Kidney (tissue), 14 donors: ENCODE results near the gene TMCC1. TPM values are rescaled to one million over a fixed set of nuclear protein-coding genes. Genes with fewer than 3 reads are reported as not detected.

ENCODE experiments used
- DNase-seq, 5 donors: peaks; one replicate each; pipeline ENCODE4 v3.0.0-alpha.2; 2013 to 2020
- FAIRE-seq: peaks from 2 replicates; lab custom pipeline; 2012; peaks lifted over from hg19 to GRCh38; lab: Jason Lieb, UNC
- H3K27ac ChIP-seq, 2 donors: one replicate each; pipeline ENCODE4 v1.7.0; 2013; ENCODE audit warnings: low read depth in 2 of 2, low read length in 2 of 2, inconsistent platforms in 1 of 2
- H3K27me3 ChIP-seq: one replicate; pipeline ENCODE4 v1.7.1; 2013; ENCODE audit warnings: low read length, inconsistent platforms; ENCODE audit not compliant: control insufficient read depth, insufficient read depth
- H3K36me3 ChIP-seq, 3 donors: one replicate each; pipeline versions ENCODE4 v1.7.0 to v1.7.1; 2013; ENCODE audit warnings: low read length in 3 of 3, control low read depth in 1 of 3, inconsistent platforms in 1 of 3; ENCODE audit not compliant: insufficient read depth in 3 of 3, control insufficient read depth in 2 of 3
- H3K4me1 ChIP-seq, 3 donors: one replicate each; pipeline versions ENCODE4 v1.7.0 to v1.7.1; 2013; ENCODE audit warnings: low read length in 3 of 3, inconsistent platforms in 1 of 3, low read depth in 1 of 3; ENCODE audit not compliant: control insufficient read depth in 2 of 3, insufficient read depth in 2 of 3
- H3K4me3 ChIP-seq, 3 donors: one replicate each; pipeline versions ENCODE4 v1.7.0 to v1.8.1; 2013; ENCODE audit warnings: low read length in 3 of 3, control low read depth in 1 of 3, inconsistent platforms in 1 of 3
- H3K9ac ChIP-seq, 3 donors: one replicate each; pipeline versions ENCODE4 v1.7.0 to v1.7.1; 2013; ENCODE audit warnings: low read length in 3 of 3, control low read depth in 1 of 3, inconsistent platforms in 1 of 3
- H3K9me3 ChIP-seq, 3 donors: one replicate each; pipeline versions ENCODE4 v1.7.0 to v1.7.1; 2013; ENCODE audit warnings: low read length in 3 of 3, control low read depth in 1 of 3, inconsistent platforms in 1 of 3; ENCODE audit not compliant: control insufficient read depth in 2 of 3, insufficient read depth in 1 of 3
- CTCF ChIP-seq: IDR thresholded peaks from 3 replicates; pipeline ENCODE4 v1.5.1; 2012; ENCODE audit warnings: mild to moderate bottlenecking, moderate library complexity, borderline replicate concordance; ENCODE audit not compliant: insufficient read depth; ENCODE audit errors: extremely low read depth
- intact Hi-C: fragments of 100-400 bp; cut with DNase I; formaldehyde crosslinking; loops from one replicate; pipeline ENCODE4 v1.11.1; 2022
- polyA plus RNA-seq: library from polyadenylated mRNA; stranded (reverse); fragments of 350-450 nt; fragmentation: Illumina TruSeq; extraction: RNeasy Lipid Tissue Mini Kit (QIAGEN cat#74804); gene quantifications from one replicate; pipeline ENCODE4 v1.2.3, GENCODE V29; 2014; ENCODE audit warnings: low read depth, low replicate concordance; ENCODE audit not compliant: insufficient read depth
- total RNA-seq: library from RNA; stranded (reverse); fragmentation: NEBNext Ultra II Directional; extraction: Animal tissue kit (Norgen Biotek cat#: 25700); gene quantifications from one replicate; pipeline ENCODE4 v1.2.1, GENCODE V29; 2021
- donor health status: control.
- donor health status: control.
- donor health status: control.
- donor health status: control.
- donor health status: control.
- donor health status: DM: yes; HTN: yes; CAD: no.
- donor health status: Normal renal cell carcinoma (clear cell type).

The TMCC1 gene
- total and polyA plus RNA-seq, 2 donors from 2014 or later: 8.4 to 42.4 TPM

GRCh38 chr3:129601713-129602112, 291.8 kb downstream of the TMCC1 start:
- no peak for TF ChIP-seq CTCF
- intact Hi-C loops: no loop called here
- Histone ChIP-seq H3K4me3 (no peak overlapping the region), H3K27ac (peak overlapping the region in 1 of 2 donors; percentile 69), H3K36me3 (no peaks in the 10 kb centered on the region), H3K27me3 (no peaks in the 10 kb centered on the region), H3K9ac (no peak overlapping the region), H3K4me1 (peaks cover 0 to 55% (median 16%) of the 10 kb centered on the region in 3 donors), H3K9me3 (no peaks in the 10 kb centered on the region)
- DNase-seq: no peak
- no peak for FAIRE-seq

DNA sequence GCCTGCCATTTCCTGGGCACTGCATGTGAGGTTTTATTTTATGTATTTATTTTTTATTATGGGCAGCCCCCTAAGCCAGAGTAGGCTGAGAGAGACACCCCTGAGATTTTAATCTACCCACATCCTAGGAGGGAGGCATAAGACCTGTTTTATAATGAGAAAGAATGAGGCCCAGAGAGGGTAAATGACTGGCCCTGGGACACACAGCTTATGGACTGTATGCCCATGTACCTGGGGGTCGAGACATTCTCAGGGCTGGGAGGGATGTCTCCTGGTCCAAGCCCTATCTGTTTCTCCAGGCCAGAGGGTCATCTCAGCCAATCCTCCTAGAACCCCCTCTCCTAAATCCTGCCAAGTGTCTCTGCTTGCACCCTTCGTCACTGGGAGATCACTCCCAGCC, 293.2 kb downstream of the TMCC1 start:
- H3K9me3 ChIP-seq: no peaks in the 10 kb centered on the region
- H3K27ac ChIP-seq: peak overlapping the region in 1 of 2 donors; percentile 63
- TF ChIP-seq CTCF: no peak
- no peaks in the 10 kb centered on the region for H3K36me3 ChIP-seq
- DNase-seq (no peak), FAIRE-seq (no peak)
- no peaks in the 10 kb centered on the region for H3K27me3 ChIP-seq
- H3K9ac ChIP-seq: no peak overlapping the region
- intact Hi-C loops: no loop called here
- peaks cover 0 to 63% (median 20%) of the 10 kb centered on the region in 3 donors for H3K4me1 ChIP-seq
- no peak overlapping the region for H3K4me3 ChIP-seq

GRCh38 chr3:129599607-129600006, 293.9 kb downstream of the TMCC1 start:
- FAIRE-seq: no peak
- TF ChIP-seq CTCF: no peak
- Histone ChIP-seq H3K36me3 (no peaks in the 10 kb centered on the region), H3K9ac (peak overlapping the region in 1 of 3 donors; percentile 12), H3K27ac (peak overlapping the region; percentile 63 to 91), H3K4me3 (no peak overlapping the region), H3K9me3 (no peaks in the 10 kb centered on the region), H3K4me1 (peaks cover 0 to 65% (median 26%) of the 10 kb centered on the region in 3 donors), H3K27me3 (no peaks in the 10 kb centered on the region)
- intact Hi-C loops: no loop called here
- peak in 2 of 5 donors; percentile 52 to 62 for DNase-seq

DNA sequence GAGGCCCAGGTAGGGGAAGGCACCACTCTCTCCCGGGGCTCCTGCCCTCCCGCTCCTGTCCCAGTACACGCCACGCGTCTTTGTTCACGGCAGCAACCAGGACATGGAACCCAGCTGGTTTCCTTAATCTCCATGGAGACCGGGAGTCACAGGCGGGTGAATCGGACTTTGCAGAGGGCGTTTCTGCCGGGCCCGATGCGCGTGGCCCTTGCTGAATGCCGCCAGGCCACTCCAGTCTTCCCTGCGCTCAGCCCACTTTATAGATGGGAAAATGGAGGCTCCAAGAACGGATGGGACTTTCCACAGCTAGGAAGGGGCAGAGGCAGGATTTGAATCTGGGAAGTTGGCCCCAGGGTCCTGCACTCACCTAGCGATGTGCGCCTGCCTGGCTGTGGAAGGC, 294.4 kb downstream of the TMCC1 start:
- intact Hi-C loops: no loop called here

More for the DNA sequence above, 294.4 kb downstream of the TMCC1 start:
- H3K4me3 ChIP-seq: no peak overlapping the region
- no peaks in the 10 kb centered on the region for H3K36me3 ChIP-seq
- H3K27ac ChIP-seq: peak overlapping the region; percentile 72 to 91
- no peaks in the 10 kb centered on the region for H3K9me3 ChIP-seq
- H3K27me3 ChIP-seq: no peaks in the 10 kb centered on the region
- peaks cover 0 to 66% (median 27%) of the 10 kb centered on the region in 3 donors for H3K4me1 ChIP-seq
- H3K9ac ChIP-seq: peak overlapping the region in 1 of 3 donors; percentile 19
- DNase-seq (peak in 1 of 5 donors; percentile 42), FAIRE-seq (no peak)
- TF ChIP-seq CTCF: no peak
